Loucy (cell line): ENCODE measurements around the gene FBLL1.

Experiments
- EZH2phosphoT487 ChIP-seq: fragments of 200-600 bp; IDR thresholded peaks from 2 replicates; pipeline ENCODE4 v1.6.1; 2018; ENCODE audit warnings: antibody characterized with exemption, mild to moderate bottlenecking, moderate library complexity, borderline replicate concordance
- TF ChIP-seq, protein P1 (sequence below): fragments of 200-600 bp; sonication (generic); conservative IDR thresholded peaks from 2 replicates; pipeline ENCODE4 v1.5.1; 2014; ENCODE audit warnings: mild to moderate bottlenecking, antibody characterized with exemption, low read length

- TF ChIP-seq, protein P1, sequence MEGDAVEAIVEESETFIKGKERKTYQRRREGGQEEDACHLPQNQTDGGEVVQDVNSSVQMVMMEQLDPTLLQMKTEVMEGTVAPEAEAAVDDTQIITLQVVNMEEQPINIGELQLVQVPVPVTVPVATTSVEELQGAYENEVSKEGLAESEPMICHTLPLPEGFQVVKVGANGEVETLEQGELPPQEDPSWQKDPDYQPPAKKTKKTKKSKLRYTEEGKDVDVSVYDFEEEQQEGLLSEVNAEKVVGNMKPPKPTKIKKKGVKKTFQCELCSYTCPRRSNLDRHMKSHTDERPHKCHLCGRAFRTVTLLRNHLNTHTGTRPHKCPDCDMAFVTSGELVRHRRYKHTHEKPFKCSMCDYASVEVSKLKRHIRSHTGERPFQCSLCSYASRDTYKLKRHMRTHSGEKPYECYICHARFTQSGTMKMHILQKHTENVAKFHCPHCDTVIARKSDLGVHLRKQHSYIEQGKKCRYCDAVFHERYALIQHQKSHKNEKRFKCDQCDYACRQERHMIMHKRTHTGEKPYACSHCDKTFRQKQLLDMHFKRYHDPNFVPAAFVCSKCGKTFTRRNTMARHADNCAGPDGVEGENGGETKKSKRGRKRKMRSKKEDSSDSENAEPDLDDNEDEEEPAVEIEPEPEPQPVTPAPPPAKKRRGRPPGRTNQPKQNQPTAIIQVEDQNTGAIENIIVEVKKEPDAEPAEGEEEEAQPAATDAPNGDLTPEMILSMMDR, result no peak
- TF ChIP-seq EZH2phosphoT487, result no peak
These were observed 8.1 kb downstream of the FBLL1 start for GRCh38 chr5:168537176-168537575.
